Activated naive CD8-positive, alpha-beta T cell treated with anti-CD3 and anti-CD28 coated beads, Interleukin-2, amount 50 U/mL, for 24 hours (primary cell): ENCODE results near the gene BFSP1.

Experiments
- ATAC-seq: fragments of 150-1000 bp; cut with Tn5 transposase; one replicate; pipeline ENCODE4 v1.10.0; 2021
- DNase-seq: peaks from one replicate; pipeline ENCODE4 v3.0.0; 2021
- H3K27ac Mint-ChIP-seq: one replicate; pipeline ENCODE4 v1.8.0; 2021; ENCODE audit warnings: mild to moderate bottlenecking, mixed read lengths
- H3K27me3 Mint-ChIP-seq: one replicate; pipeline ENCODE4 v1.8.0; 2021; ENCODE audit warnings: mixed read lengths
- H3K36me3 Mint-ChIP-seq: one replicate; pipeline ENCODE4 v1.8.0; 2021; ENCODE audit warnings: low read depth, mixed read lengths
- H3K4me1 Mint-ChIP-seq: one replicate; pipeline ENCODE4 v1.8.0; 2021; ENCODE audit warnings: mixed read lengths
- H3K4me3 Mint-ChIP-seq: one replicate; pipeline ENCODE4 v1.8.0; 2021; ENCODE audit warnings: mild to moderate bottlenecking, moderate library complexity, mixed read lengths
- H3K9me3 Mint-ChIP-seq: one replicate; pipeline ENCODE4 v1.8.0; 2021; ENCODE audit warnings: mixed read lengths

BFSP1 gene

DNA sequence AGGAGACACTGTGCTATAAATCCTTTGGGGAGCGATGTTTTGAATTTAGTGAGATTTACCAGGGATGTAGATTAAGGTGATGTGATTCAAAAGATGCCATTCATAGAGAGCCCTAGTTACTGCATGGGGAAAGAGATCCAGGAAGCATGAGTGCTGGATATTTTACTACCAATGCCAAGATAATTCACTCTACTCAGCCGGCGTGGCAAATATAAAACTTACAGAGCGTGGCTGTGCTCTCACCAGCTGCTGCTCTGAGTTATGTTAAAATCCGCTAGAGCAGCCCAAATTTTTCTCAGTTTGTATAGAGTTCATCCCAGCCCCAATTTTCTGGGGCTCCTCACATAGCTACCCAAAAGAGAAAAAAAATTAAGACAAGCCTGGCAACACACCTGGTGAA, 48.6 kb downstream of the BFSP1 start:
- H3K36me3 Mint-ChIP-seq, result no peaks in the 10 kb centered on the region

GRCh38 chr20:17481661-17482060, 49.5 kb downstream of the BFSP1 start:
- Mint-ChIP-seq H3K4me3 (no peak overlapping the region), H3K4me1 (no peaks in the 10 kb centered on the region), H3K27me3 (peaks cover 10% of the 10 kb centered on the region), H3K9me3 (no peaks in the 10 kb centered on the region), H3K36me3 (no peaks in the 10 kb centered on the region), H3K27ac (no peak overlapping the region)
- no peak for DNase-seq
- ATAC-seq, result no peak

More for the DNA sequence above, 48.6 kb downstream of the BFSP1 start:
- Mint-ChIP-seq H3K27me3 (peaks cover 10% of the 10 kb centered on the region), H3K4me3 (no peak overlapping the region), H3K27ac (no peak overlapping the region), H3K9me3 (no peaks in the 10 kb centered on the region), H3K4me1 (no peaks in the 10 kb centered on the region)
- no peak for DNase-seq
- no peak for ATAC-seq

DNA sequence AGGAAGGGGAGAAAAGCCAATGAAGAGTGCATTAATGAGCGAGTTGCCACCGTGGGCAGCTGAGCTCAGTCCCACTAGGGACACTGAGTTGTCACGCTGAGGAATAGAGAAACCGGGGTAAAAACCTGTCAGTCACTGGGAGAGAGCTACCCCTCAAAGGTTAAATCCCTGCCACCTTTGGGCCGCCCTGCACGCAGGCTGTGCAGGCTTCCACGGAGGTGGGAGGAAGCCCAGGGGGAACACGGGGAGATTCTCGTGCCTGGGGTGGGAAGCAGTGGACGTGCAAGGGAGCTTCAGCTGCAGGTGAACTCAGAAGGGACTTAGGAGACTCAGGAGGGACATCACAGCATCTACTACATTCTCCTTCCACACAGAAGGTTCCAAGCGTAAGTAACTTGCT, 50.5 kb downstream of the BFSP1 start:
- no peak for DNase-seq
- H3K4me1 Mint-ChIP-seq, result no peaks in the 10 kb centered on the region
- H3K9me3 Mint-ChIP-seq, result no peaks in the 10 kb centered on the region
- ATAC-seq, result no peak
- no peaks in the 10 kb centered on the region for H3K36me3 Mint-ChIP-seq
- H3K4me3 Mint-ChIP-seq, result no peak overlapping the region
- peaks cover 10% of the 10 kb centered on the region for H3K27me3 Mint-ChIP-seq
- H3K27ac Mint-ChIP-seq, result no peak overlapping the region

- ATAC-seq, result no peak
- Mint-ChIP-seq H3K9me3 (no peaks in the 10 kb centered on the region), H3K27ac (no peak overlapping the region), H3K4me1 (no peaks in the 10 kb centered on the region), H3K36me3 (no peaks in the 10 kb centered on the region), H3K4me3 (no peak overlapping the region), H3K27me3 (peaks cover 5% of the 10 kb centered on the region)
- no peak for DNase-seq
These were observed 52.0 kb downstream of the BFSP1 start for GRCh38 chr20:17479063-17479657.

- ATAC-seq (no peak), DNase-seq (no peak)
- Mint-ChIP-seq H3K36me3 (no peaks in the 10 kb centered on the region), H3K27me3 (peaks cover 4% of the 10 kb centered on the region), H3K4me3 (no peak overlapping the region), H3K4me1 (no peaks in the 10 kb centered on the region), H3K9me3 (no peaks in the 10 kb centered on the region), H3K27ac (no peak overlapping the region)
These were observed 57.5 kb downstream of the BFSP1 start for GRCh38 chr20:17473659-17474058.

- Mint-ChIP-seq H3K27ac (no peak overlapping the region), H3K9me3 (no peaks in the 10 kb centered on the region), H3K27me3 (peaks cover 2% of the 10 kb centered on the region), H3K4me1 (no peaks in the 10 kb centered on the region), H3K4me3 (no peak overlapping the region), H3K36me3 (no peaks in the 10 kb centered on the region)
- no peak for ATAC-seq
- DNase-seq, result no peak
These were observed 59.5 kb downstream of the BFSP1 start for GRCh38 chr20:17471606-17472187.

DNA sequence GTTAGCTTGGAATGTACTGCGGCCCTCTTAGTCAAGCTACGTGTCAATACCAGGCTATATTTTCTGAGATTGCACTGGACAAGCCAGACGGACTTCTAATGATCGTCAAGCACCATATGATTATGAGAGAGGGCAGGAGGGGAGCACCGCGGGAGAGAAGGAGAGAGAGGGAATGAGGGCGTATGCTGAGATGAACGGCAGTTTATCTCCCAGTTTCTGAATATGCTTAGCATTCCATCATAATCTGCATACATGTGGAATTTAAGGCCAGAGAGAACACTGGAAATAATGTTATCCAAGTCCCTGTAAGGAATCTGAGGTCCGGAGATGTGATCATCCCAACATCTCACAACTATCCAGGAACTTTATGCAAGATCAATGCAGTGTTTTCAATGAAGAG, 60.2 kb downstream of the BFSP1 start:
- Mint-ChIP-seq H3K4me3 (no peak overlapping the region), H3K36me3 (no peaks in the 10 kb centered on the region)
- ATAC-seq, result no peak

GRCh38 chr20:17470521-17470920, 60.7 kb downstream of the BFSP1 start:
- no peak for ATAC-seq
- Mint-ChIP-seq H3K4me3 (no peak overlapping the region), H3K9me3 (no peaks in the 10 kb centered on the region), H3K36me3 (no peaks in the 10 kb centered on the region), H3K27me3 (peaks cover 2% of the 10 kb centered on the region), H3K4me1 (no peaks in the 10 kb centered on the region), H3K27ac (no peak overlapping the region)
- DNase-seq, result no peak

More for the DNA sequence above, 60.2 kb downstream of the BFSP1 start:
- Mint-ChIP-seq H3K4me1 (no peaks in the 10 kb centered on the region), H3K27me3 (peaks cover 2% of the 10 kb centered on the region), H3K27ac (no peak overlapping the region), H3K9me3 (no peaks in the 10 kb centered on the region)
- DNase-seq, result no peak

- H3K4me3 Mint-ChIP-seq, result no peak overlapping the region
- H3K9me3 Mint-ChIP-seq, result no peaks in the 10 kb centered on the region
- peaks cover 2% of the 10 kb centered on the region for H3K27me3 Mint-ChIP-seq
- no peak overlapping the region for H3K27ac Mint-ChIP-seq
- no peaks in the 10 kb centered on the region for H3K4me1 Mint-ChIP-seq
- ATAC-seq (no peak), DNase-seq (no peak)
- H3K36me3 Mint-ChIP-seq, result no peaks in the 10 kb centered on the region
These were observed 61.7 kb downstream of the BFSP1 start for GRCh38 chr20:17469246-17470030.

DNA sequence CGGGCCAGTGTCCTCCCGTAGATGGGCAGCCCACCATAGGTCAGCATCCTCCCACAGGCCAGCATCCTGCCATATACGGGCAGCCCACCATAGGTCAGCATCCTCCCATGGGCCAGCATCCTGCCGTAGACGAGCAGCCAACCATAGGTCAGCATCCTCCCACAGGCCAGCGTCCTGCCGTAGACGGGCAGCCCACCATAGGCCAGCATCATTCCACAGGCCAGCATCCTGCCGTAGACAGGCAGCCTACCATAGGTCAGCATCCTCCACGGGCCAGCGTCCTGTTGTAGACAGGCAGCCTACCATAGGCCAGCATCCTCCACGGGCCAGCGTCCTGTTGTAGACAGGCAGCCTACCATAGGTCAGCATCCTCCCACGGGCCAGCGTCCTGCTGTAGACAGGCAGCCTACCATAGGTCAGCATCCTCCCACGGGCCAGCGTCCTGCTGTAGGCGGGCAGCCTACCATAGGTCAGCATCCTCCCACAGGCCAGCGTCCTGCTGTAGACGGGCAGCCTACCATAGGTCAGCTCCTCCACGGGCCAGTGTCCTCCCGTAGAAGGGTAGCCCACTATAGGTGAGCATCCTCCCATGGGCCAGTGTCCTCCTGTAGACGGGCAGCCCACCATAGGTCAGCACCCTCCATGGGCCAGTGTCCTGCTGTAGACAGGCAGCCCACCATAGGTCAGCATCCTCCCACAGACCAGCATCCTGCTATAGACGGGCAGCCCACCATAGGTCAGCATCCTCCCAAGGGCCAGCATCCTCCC, 62.9 kb downstream of the BFSP1 start:
- H3K36me3 Mint-ChIP-seq, result no peaks in the 10 kb centered on the region
- H3K4me1 Mint-ChIP-seq, result no peaks in the 10 kb centered on the region
- H3K27me3 Mint-ChIP-seq, result peaks cover 2% of the 10 kb centered on the region
- H3K9me3 Mint-ChIP-seq, result no peaks in the 10 kb centered on the region
- DNase-seq, result no peak
- H3K4me3 Mint-ChIP-seq, result no peak overlapping the region
- ATAC-seq, result no peak
- H3K27ac Mint-ChIP-seq, result no peak overlapping the region

DNA sequence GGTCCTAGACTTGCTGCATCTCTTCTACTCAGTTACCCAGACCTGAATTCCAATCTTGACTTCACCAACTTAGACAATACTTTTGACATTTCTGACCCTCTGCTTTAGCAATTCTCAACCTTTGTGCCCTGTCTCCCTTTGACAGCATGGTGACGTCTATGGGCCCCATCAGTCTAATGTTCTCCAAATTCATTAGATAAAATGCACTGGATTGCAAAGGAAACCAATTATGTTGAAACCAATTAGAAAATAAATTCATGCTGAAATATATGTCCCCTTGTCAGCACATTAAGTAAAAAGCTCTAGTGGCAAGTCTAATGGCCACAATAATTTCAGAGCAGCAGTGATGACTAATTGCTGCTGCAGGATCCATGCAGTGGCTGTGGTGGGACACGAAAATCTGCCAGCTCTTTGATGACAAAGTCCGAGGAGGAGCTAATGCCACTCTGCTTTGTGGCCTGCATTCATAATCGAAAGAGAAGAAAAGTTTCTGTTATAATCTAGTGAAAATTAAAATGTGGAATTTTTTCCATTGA, 64.0 kb downstream of the BFSP1 start:
- no peaks in the 10 kb centered on the region for H3K9me3 Mint-ChIP-seq
- H3K4me3 Mint-ChIP-seq, result no peak overlapping the region
- no peak for ATAC-seq
- peaks cover 1% of the 10 kb centered on the region for H3K27me3 Mint-ChIP-seq
- no peak for DNase-seq
- no peak overlapping the region for H3K27ac Mint-ChIP-seq
- no peaks in the 10 kb centered on the region for H3K4me1 Mint-ChIP-seq
- H3K36me3 Mint-ChIP-seq, result no peaks in the 10 kb centered on the region

GRCh38 chr20:17466641-17467040, 64.5 kb downstream of the BFSP1 start:
- no peaks in the 10 kb centered on the region for H3K27me3 Mint-ChIP-seq
- DNase-seq (no peak), ATAC-seq (no peak)
- H3K4me3 Mint-ChIP-seq, result no peak overlapping the region
- no peaks in the 10 kb centered on the region for H3K9me3 Mint-ChIP-seq
- no peaks in the 10 kb centered on the region for H3K4me1 Mint-ChIP-seq
- no peaks in the 10 kb centered on the region for H3K36me3 Mint-ChIP-seq
- H3K27ac Mint-ChIP-seq, result no peak overlapping the region

DNA sequence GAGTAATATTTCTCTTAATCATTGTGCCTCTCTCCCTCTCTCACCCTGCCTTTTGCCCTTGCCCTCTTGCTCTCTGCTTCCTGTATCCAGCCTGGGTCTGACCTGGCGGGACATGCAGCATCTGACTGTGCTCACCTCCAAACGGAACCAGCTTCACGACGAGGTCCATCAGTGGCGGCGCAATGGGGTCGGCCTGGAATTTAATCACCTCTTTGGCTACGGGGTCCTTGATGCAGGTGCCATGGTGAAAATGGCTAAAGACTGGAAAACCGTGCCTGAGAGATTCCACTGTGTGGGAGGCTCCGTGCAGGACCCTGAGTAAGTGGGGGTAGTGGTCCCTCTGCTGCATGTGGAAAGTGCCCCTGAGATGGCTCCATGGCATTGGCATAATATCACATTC, 65.9 kb downstream of the BFSP1 start:
- Mint-ChIP-seq H3K36me3 (no peaks in the 10 kb centered on the region), H3K4me1 (peaks cover 2% of the 10 kb centered on the region), H3K4me3 (no peak overlapping the region), H3K9me3 (peaks cover 3% of the 10 kb centered on the region), H3K27me3 (no peaks in the 10 kb centered on the region), H3K27ac (no peak overlapping the region)
- ATAC-seq (no peak), DNase-seq (no peak)

GRCh38 chr20:17463711-17464110, 67.5 kb downstream of the BFSP1 start:
- peaks cover 5% of the 10 kb centered on the region for H3K4me1 Mint-ChIP-seq
- no peak overlapping the region for H3K27ac Mint-ChIP-seq
- H3K36me3 Mint-ChIP-seq, result no peaks in the 10 kb centered on the region
- DNase-seq, result no peak
- H3K4me3 Mint-ChIP-seq, result no peak overlapping the region
- H3K27me3 Mint-ChIP-seq, result no peaks in the 10 kb centered on the region
- ATAC-seq, result no peak
- H3K9me3 Mint-ChIP-seq, result peaks cover 4% of the 10 kb centered on the region
